Pancreas (tissue), 10 donors: Measurements from ENCODE around the gene NUDT22. TPM values are rescaled to one million over a fixed set of nuclear protein-coding genes. Genes with fewer than 3 reads are reported as not detected.

ENCODE experiments used
- ATAC-seq, 4 donors: fragments of 200-7000 bp; cut with Tn5 transposase; one replicate each; pipeline versions ENCODE4 v1.8.0 to v1.9.1; 2020; ENCODE audit warnings: mild to moderate bottlenecking in 4 of 4, moderate library complexity in 4 of 4
- DNase-seq, 6 donors: peaks; one replicate each; pipeline ENCODE4 v3.0.0-alpha.2; 2020
- FAIRE-seq: peaks from 2 replicates; lab custom pipeline; 2012; peaks lifted over from hg19 to GRCh38; lab: Jason Lieb, UNC
- H3K27ac ChIP-seq, 4 donors: fragments of 200-600 bp; sonication (generic); 1 replicate in 3 of 4; 2 replicates in 1 of 4; pipeline versions ENCODE4 v1.5.0 to v1.8.0; 2020
- H3K27me3 ChIP-seq, 4 donors: fragments of 200-600 bp; one replicate each; pipeline ENCODE4 v1.8.0; 2021
- H3K36me3 ChIP-seq, 3 donors: fragments of 200-600 bp; sonication (generic) in 1 of 3; one replicate each; pipeline versions ENCODE4 v1.5.0 to v1.8.0; 2020 to 2021
- H3K4me1 ChIP-seq, 3 donors: fragments of 200-600 bp; one replicate each; pipeline ENCODE4 v1.8.0; 2021
- H3K4me3 ChIP-seq, 4 donors: fragments of 200-600 bp; sonication (generic) in 2 of 4; one replicate each; pipeline versions ENCODE4 v1.5.0 to v1.8.0; 2020 to 2021
- H3K9me3 ChIP-seq, 4 donors: fragments of 200-600 bp; one replicate each; pipeline ENCODE4 v1.8.0; 2021
- CTCF ChIP-seq, 4 donors: fragments of 200-600 bp; sonication (generic) in 3 of 4; IDR thresholded peaks; one replicate each; pipeline versions ENCODE4 v1.5.0 to v1.8.0; 2021; ENCODE audit warnings: antibody characterized with exemption in 4 of 4
- WGBS, 2 donors: extraction: QIAGEN DNeasy Blood & Tissue Kit; methylation state at CpG; one replicate each; pipeline ENCODE4 v1.1.7; 2013; 5-methylcytosine and 5-hydroxymethylcytosine counted together
- intact Hi-C, 3 donors: fragments of 100-400 bp; cut with DNase I; formaldehyde crosslinking; loops; one replicate each; pipeline versions ENCODE4 v1.11.1 to v1.14.2; 2022
- polyA plus RNA-seq, 2 donors: library from polyadenylated mRNA; stranded (reverse); fragments of 200-250 nt; gene quantifications; one replicate each; pipeline ENCODE4 v1.2.3, GENCODE V29; 2013
- total RNA-seq, 6 donors: library from RNA; stranded (reverse); fragmentation: NEBNext Ultra II Directional in 4 of 6; extraction: Animal tissue kit (Norgen Biotek cat#: 25700) in 4 of 6; gene quantifications; one replicate each; pipeline versions ENCODE4 v1.2.1 to v1.2.4, GENCODE V29; 2021 to 2023
- donor health status: healthy with polysubstance abuse.
- donor health status: DM: no; HTN: no; CAD: no; lungs with moderate emphysema.
- donor health status: DM: no; HTN: no; CAD: no.
- donor health status: control.
- donor health status: control.
- donor health status: Bipolar disorder and iron deficiency.
- donor health status: DM: yes; HTN: yes; CAD: no.
- donor health status: DM: no; HTN: no; CAD: no.
- donor health status: DM: no; HTN: no; CAD: no.
- donor health status: DM: yes; HTN: yes; CAD: no.

The NUDT22 gene
- total and polyA plus RNA-seq, 8 donors, result 32.6 to 115 (median 39.0) TPM

- intact Hi-C loops, result no loop called here
- Histone ChIP-seq H3K36me3 (no peaks in the 10 kb centered on the region), H3K27me3 (no peaks in the 10 kb centered on the region), H3K27ac (no peak overlapping the region), H3K4me3 (no peak overlapping the region), H3K9me3 (no peaks in the 10 kb centered on the region), H3K4me1 (peaks cover 14 to 46% (median 19%) of the 10 kb centered on the region in 3 donors)
- peak in 3 of 6 donors; percentile 28 to 79 (median 46) for DNase-seq
- no peak for FAIRE-seq
- no peak for ATAC-seq
- no peak for TF ChIP-seq CTCF (IDR thresholded peaks at IDR 0.05)
- WGBS, 2 donors, result 85 to 89% methylated on average over 14 to 15 of the region's 15 CpGs
Observed at GRCh38 chr11:64232182-64232966, 6.3 kb downstream of the NUDT22 start.

GRCh38 chr11:64232967-64233315 lies 6.9 kb downstream of the NUDT22 start:
- DNase-seq (no peak), ATAC-seq (no peak), FAIRE-seq (no peak)
- TF ChIP-seq CTCF (IDR thresholded peaks at IDR 0.05), result no peak
- no peak overlapping the region for H3K27ac ChIP-seq
- no peak overlapping the region for H3K4me3 ChIP-seq
- H3K36me3 ChIP-seq, result no peaks in the 10 kb centered on the region
- no peaks in the 10 kb centered on the region for H3K9me3 ChIP-seq
- no peaks in the 10 kb centered on the region for H3K27me3 ChIP-seq
- 83 to 87% methylated on average over 8 of the region's 8 CpGs for WGBS, 2 donors
- peaks cover 17 to 44% (median 22%) of the 10 kb centered on the region in 3 donors for H3K4me1 ChIP-seq
- intact Hi-C loops, result no loop called here

- FAIRE-seq (no peak), DNase-seq (peak; percentile 75 to 89 (median 86)), ATAC-seq (peak; percentile 38 to 61 (median 50))
- Histone ChIP-seq H3K27me3 (no peaks in the 10 kb centered on the region), H3K36me3 (no peaks in the 10 kb centered on the region), H3K4me1 (peaks cover 25 to 45% (median 33%) of the 10 kb centered on the region in 3 donors), H3K9me3 (no peaks in the 10 kb centered on the region), H3K4me3 (peak within 1 kb of the TSS; percentile 55 to 78 (median 74)), H3K27ac (peak within 1 kb of the TSS; percentile 75 to 90 (median 86))
- no peak for TF ChIP-seq CTCF (IDR thresholded peaks at IDR 0.05)
- intact Hi-C loops, result no loop called here
- WGBS, 2 donors, result 1 to 2% methylated on average over 42 to 53 of the region's 62 CpGs
Observed at GRCh38 chr11:64233913-64234586, 8.0 kb downstream of the NUDT22 start, which contains the start of gene VEGFB. VEGFB (plus strand) TSS chr11:64234584; CDS start chr11:64234834, 250 bp downstream.

GRCh38 chr11:64234647-64235379 lies 8.7 kb downstream of the NUDT22 start:
- Histone ChIP-seq H3K27ac (peak overlapping the region; percentile 75 to 90 (median 86)), H3K27me3 (no peaks in the 10 kb centered on the region), H3K36me3 (no peaks in the 10 kb centered on the region), H3K4me3 (peak overlapping the region; percentile 55 to 78 (median 74)), H3K4me1 (peaks cover 25 to 46% (median 34%) of the 10 kb centered on the region in 3 donors), H3K9me3 (no peaks in the 10 kb centered on the region)
- DNase-seq (peak; percentile 66 to 87 (median 74)), ATAC-seq (peak; percentile 34 to 48 (median 40)), FAIRE-seq (no peak)
- intact Hi-C loops, result no loop called here
- WGBS, 2 donors, result 0 to 1% methylated on average over 29 to 80 of the region's 80 CpGs
- no peak for TF ChIP-seq CTCF (IDR thresholded peaks at IDR 0.05)
